ENCODE measurements around the gene CXCL6.

The CXCL6 gene

GRCh38 chr4:73859614-73860088 lies 23.2 kb downstream of the CXCL6 start:
- FAIRE-seq (no peak), DNase-seq (ENCODE audit: insufficient read length, low spot score) (no peak)
- TF ChIP-seq CTCF (IDR thresholded peaks at IDR 0.05; ENCODE audit: insufficient read depth, missing control alignments): no peak

GRCh38 chr4:73860181-73860580 lies 23.7 kb downstream of the CXCL6 start:
- FAIRE-seq (no peak), DNase-seq (ENCODE audit: insufficient read length, low spot score) (no peak)
- TF ChIP-seq CTCF (IDR thresholded peaks at IDR 0.05; ENCODE audit: insufficient read depth, missing control alignments): no peak

GRCh38 chr4:73860917-73861316 lies 24.4 kb downstream of the CXCL6 start:
- no peak for TF ChIP-seq CTCF (IDR thresholded peaks at IDR 0.05; ENCODE audit: insufficient read depth, missing control alignments)
- FAIRE-seq: no peak
- no peak for DNase-seq (ENCODE audit: insufficient read length, low spot score)

GRCh38 chr4:73862322-73862721 lies 25.8 kb downstream of the CXCL6 start:
- TF ChIP-seq CTCF (IDR thresholded peaks at IDR 0.05; ENCODE audit: insufficient read depth, missing control alignments): no peak
- no peak for DNase-seq (ENCODE audit: insufficient read length, low spot score)
- no peak for FAIRE-seq

- no peak for DNase-seq (ENCODE audit: insufficient read length, low spot score)
- no peak for FAIRE-seq
- TF ChIP-seq CTCF (IDR thresholded peaks at IDR 0.05; ENCODE audit: insufficient read depth, missing control alignments): no peak
Observed at GRCh38 chr4:73864365-73864764, 27.9 kb downstream of the CXCL6 start.

- FAIRE-seq: no peak
Observed at GRCh38 chr4:73864961-73865360, 28.5 kb downstream of the CXCL6 start.

More at GRCh38 chr4:73864961-73865360, 28.5 kb downstream of the CXCL6 start:
- no peak for TF ChIP-seq CTCF (IDR thresholded peaks at IDR 0.05; ENCODE audit: insufficient read depth, missing control alignments)
- DNase-seq (ENCODE audit: insufficient read length, low spot score): no peak

Measured in D721Med (cell line).